Ishikawa (cell line): ENCODE measurements around the gene CDK5R1.

ENCODE experiments used
- TEAD4 ChIP-seq: IDR thresholded peaks from 2 replicates; pipeline ENCODE4 v1.6.1; 2012
- USF1 ChIP-seq: IDR thresholded peaks from 2 replicates; pipeline ENCODE4 v1.6.1; 2012
- YY1 ChIP-seq: IDR thresholded peaks from 2 replicates; pipeline ENCODE4 v1.6.1; 2012; ENCODE audit warnings: low read depth

GRCh38 chr17:32525122-32525521, 38.3 kb downstream of the CDK5R1 start:
- TF ChIP-seq USF1: no peak
- TF ChIP-seq TEAD4: no peak
- no peak for TF ChIP-seq YY1
